GM19035 (cell line): Measurements from ENCODE around the gene SLC39A11.

Experiments used
- ATAC-seq: cut with Tn5 transposase; IDR thresholded peaks from one replicate; pipeline ENCODE4 v1.9.1; 2021; ENCODE audit not compliant: unreplicated experiment

SLC39A11 gene

DNA sequence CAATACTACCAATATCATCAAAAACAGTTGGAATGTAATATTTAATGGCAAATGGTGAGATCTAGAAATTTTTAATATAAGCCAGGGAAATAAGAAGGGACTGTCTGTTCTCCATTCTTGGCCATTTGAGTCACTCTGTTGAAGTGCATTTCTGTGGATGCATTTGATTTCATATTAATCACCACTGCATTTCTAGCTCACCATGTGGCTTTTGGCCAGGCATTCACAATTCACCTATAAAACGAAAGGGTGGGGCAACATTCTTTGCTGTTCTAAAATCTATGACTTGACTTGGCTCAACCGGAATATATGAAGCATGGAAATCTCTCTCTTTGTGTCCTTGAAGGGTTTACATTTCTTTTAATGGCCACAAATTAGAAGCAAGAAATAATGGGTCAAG, 483.0 kb downstream of the SLC39A11 start:
- ATAC-seq = no peak

DNA sequence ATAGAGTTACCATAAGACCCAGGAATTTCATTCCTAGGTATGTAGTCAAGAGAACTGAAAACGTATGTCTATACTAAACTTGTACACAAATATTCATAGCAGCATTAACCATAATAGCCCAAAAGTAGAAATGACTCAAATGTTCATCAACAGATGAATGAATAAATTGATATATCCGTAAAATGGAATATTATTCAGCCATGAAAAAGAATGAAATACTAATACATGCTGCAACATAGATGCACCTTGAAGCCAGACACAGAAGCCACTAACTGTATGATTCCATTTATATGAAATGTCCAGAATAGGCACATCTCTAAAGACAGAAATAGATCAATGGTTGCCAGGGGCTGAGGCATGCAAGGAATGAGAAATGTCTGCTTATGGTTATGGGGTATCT, 484.1 kb downstream of the SLC39A11 start:
- ATAC-seq = no peak

DNA sequence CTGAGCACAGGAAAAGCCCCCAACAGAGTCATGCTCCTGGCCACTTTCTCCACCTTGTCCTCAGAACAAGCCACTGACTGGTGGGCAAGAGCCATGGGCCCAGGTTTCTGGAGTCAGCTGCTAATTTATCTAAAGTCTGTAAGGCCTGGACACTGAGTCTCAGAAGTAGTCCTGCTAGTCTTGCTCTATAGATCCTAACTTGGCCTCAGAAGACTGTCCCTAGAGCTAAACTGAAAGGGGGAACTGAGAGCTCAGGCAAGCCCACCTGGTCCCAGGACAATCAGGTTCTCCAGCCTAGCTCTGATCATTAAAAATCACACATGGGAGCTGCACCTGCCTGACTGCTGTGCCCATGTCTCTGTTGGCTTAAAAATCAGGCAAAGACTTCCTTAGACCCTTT, 485.8 kb downstream of the SLC39A11 start:
- ATAC-seq = no peak

GRCh38 chr17:72605543-72605942, 486.9 kb downstream of the SLC39A11 start:
- no peak for ATAC-seq

DNA sequence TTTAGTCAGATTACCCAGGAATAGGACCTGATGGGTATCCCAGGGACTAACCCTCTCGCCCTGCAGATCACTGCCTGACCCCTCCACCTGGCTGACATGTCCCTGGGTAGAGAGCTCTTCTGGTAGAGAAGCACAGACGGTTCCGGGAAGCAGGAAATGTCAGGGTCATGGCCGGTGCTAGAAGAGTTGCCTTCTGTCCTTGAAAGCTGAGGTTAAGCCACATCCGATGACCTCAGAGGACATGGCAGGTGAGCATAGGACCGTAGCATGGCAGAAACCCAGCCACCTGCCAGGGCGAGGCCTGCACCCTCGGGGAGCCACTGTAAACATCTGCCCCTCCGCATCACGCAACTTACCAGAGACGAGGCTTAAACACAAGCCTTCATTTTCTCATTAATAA, 488.0 kb downstream of the SLC39A11 start:
- ATAC-seq = no peak

DNA sequence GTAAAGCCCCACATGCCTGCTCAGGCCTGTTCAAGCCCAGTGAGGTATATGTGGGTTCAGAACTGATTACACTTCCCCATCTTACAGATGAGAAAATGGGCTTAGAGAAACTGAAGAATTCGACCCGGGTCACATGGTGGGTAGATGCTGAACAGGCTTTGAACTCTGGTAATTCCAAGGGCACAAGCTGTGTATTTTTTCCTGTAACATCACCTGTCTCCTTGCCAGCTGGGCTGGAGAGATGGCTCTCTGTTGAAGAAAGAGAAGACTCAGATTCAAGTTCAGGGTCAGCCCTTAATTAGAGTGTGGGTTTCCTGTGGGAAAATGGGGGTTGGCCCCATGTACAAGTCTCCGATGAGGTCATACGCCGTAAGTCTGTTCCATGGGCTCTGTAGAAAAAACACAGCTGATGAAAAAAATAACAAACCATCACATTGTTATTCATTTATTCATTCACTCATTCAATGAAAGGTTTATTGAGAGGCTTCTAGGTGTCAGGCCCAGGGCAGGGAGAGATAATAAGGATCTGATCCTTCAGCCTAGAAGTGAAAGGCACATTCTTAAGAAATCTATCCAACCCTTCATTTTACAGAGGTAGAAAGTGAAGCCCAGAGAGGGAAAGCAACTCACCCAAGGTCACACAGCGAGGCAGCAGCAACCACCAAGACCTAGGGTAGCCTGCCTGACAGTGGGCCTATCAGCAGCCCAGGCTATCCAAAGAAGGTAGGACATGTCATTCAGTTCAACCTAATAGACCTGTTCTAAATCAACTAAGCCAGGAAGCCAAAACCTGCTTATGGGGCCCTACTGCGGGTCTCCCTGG, 488.9 kb downstream of the SLC39A11 start:
- no peak for ATAC-seq

- no peak for ATAC-seq
Observed at GRCh38 chr17:72602517-72603419, 489.7 kb downstream of the SLC39A11 start.

GRCh38 chr17:72600934-72601333, 491.6 kb downstream of the SLC39A11 start:
- no peak for ATAC-seq

DNA sequence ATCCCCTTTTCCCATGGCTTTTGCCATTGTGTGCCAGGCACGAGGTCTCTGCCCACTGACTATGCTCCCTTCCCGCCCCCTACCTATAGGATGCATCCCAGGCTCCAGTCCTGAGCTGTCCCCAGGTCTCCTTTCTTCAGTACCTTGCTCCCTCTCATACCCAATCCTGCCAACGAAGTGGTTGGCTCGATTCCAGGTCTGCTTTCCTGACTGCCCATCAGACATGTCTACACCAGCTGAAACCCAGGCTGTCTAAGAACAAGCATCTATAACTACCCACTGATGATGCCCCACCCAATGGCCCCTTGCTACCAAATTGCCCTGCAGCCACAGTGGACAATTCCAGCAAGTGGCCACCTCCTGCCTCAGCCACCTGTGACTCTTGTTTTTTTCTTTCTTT, 492.6 kb downstream of the SLC39A11 start:
- no peak for ATAC-seq

GRCh38 chr17:72598695-72599094, 493.8 kb downstream of the SLC39A11 start:
- ATAC-seq = no peak

DNA sequence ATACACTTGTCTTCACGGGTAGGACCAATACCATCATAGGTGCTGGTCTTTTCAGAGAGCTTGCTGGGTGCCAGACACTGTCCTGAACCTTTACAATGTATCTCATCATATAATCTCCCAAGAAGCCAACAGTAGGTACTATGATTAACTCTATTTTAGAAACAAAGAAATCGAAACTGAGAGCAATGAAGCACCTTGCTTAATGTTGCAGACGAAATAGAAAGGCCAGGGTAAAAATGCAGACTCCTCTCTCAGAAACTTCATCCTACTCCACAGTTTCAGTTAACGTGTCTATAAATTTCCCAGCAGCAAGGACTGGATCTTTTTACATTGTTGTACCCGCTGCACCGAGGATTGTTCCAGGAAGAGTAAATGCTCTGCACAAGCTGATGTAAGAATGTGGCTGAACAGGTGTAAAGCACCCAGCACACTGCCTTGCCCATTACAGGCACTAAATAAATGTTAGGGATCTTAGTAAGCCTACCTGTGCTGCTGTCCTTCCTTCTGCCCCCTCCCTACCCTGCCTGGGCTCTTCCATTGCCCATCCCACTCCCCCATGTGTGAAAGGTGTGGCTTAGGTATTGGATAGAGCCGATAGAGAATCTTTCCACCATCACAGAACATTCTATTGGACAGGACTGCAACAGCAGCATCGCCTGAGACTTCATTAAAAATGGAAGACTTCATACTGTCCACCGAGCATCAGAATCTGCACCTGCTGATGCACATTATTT, 495.0 kb downstream of the SLC39A11 start:
- no peak for ATAC-seq
